ENCODE data around the gene TENT4A.
"Not testable (repeated sequence)": the region's sequence is repeated elsewhere in the genome, so short reads cannot be mapped to it uniquely, and the experiment has no call there.

TENT4A gene

DNA sequence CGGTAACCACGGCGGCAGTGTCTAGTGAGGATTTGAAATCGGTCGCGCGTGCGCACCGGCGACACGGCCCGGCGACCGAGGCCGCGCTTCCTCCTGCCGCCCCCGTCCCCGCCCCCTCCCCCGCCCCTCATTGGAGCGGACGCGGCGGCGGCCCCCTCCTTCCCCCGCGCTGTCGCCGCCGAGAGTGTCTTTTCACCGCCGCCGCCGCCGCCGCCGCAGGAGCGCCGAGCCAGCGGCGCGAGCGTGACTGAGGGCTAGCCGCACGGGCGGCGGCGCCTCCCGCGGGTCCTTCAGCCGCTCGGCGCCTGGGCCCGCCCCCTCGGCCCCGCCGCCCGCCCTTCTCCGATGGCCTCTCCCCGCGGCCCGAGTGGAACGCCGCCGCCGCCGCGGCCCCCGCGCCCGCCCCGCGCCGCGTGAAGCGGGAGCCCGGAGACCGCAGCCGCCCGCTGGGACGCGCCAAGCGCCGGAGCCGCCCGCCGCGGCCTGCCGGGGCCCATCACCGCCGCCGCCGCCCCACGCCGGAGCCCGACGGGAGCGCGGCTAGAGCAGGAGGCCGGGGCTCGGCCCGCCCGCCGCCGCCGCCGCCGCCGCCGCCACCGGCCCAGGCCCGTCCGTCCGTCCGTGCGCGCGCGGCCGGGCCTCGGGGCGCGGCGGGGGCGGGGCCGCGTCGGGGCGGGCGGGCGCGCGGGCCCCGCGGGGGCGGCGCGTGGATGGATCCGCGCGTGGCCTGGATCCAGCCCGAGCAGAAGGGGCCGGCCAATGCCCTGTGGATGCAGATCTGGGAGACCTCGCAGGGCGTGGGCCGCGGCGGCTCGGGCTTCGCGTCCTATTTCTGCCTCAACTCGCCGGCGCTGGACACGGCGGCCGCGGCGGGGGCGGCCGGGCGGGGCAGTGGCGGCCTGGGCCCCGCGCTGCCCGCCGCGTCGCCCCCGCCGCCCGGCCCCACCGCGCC is at the start of gene TENT4A:
TENT4A (plus strand) TSS at position 159 of the 952 bp plus-strand sequence; CDS start at position 711, 552 bp downstream.
- peak; percentile 25 to 29 for DNase-seq

DNA sequence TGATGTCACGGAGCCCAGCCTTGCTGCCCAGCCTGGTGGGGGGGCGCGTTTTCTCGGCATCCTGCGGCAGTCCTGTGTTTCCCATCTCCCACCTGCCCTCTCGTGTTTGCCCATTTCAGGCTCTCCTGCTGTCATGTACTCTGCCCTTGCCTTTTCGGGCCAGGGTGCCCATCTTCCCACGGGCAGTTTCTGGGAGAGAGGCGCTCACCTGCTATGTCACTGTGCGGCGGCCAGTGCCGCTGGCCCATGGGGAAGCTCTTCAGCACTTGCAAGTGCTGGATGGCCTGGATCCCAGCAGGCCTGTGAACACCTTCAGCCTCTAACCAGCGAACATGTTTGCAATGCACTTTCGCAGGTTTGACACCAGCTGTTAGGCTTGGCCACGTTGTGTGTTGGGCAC is 46.5 kb upstream of the TENT4A start:
- no peak for DNase-seq

DNA sequence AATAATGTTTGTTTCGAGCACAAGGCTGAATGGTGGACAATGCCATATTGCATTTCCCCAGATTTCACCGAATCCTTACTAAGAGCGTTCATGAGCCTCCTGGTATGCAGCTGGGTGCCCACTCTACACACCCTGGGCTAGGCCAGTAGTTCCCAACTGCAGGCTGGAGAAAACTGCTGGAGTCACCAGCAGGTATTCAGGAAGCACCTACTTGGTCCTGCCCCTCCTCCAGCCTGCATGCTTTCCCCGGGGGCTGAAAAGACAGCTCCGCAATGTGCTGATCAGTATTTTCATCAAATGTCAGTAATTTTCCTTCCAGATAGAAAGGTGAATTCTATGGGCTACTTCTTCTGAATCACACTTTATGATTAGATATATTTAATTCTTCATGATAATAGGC is 45.6 kb upstream of the TENT4A start:
- DNase-seq, result no peak

DNA sequence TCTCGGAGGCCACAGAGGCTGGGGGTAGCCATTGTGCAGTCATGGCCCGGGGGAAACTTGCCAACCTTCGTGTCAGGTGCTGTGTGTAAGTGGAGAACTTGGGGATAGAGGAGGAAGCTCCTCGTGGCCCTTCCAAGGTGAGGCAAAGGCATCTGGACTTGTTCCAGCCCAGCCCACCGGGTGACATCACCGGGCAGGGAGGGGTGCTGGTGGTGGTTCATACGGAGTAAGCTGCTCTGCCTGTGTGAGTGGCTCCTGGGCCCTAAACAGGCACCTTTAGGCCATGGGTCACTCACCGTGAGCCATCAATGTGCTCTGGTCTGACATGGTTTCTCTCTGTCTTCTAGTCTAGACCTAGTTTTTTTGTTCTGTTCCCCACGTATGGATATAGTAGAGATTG is 44.5 kb upstream of the TENT4A start:
- not testable (repeated sequence) for DNase-seq

DNA sequence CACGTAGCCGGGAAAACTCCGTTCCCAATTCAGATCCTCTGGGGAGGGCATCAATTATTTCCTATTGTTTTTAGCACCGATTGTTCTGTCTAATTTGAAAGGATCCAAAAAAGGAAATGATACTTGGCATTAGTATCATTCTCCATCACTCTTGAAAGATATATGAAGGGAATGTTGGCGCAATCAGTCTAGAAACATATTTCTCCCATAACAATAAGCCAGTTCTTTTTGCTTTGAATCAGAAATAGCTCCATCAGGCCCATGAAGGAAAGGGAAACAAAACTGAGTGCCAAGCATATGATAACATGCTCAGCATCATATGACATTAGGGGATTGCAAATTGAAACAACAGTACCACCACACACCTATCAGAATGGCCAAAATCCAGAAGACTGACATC is 40.2 kb upstream of the TENT4A start:
- no peak for DNase-seq

DNA sequence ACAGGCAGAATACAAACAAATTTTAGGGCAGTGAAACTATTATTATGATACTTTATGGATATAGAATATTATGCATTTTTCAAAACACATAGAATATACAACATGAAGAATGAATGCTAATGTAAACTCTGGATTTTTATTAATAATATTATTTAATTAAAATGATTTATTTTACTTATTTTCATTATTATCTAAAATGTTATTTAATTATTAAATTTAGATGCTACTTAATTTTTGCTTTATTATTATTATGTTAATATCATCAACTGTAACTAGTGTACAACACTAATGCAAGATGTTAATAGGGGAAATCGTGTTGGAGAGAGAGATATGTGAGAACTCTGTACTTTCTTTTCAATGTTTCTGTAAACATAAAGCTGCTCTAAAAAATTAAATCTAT is 39.3 kb upstream of the TENT4A start:
- no peak for DNase-seq

DNA sequence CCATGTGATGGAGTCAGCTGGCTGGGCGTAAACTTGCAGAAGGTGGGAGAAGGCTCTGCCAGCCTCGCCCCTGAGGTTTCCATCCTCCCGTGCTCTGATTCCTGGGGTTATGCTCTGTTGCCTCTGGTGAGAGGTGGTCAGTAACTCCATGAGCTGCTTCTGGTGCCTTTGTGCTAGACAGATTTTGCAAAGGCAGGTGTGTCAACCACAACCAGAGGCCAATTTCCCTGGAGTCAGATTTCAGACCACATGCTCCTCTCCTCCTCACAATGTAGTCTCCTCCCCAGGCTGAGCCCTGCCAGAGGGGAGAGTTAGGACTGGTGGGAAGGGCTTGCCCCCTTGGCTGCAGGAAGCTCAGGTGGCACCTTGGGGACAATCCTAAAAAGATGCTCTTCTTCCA is 38.8 kb upstream of the TENT4A start:
- DNase-seq, result no peak

DNA sequence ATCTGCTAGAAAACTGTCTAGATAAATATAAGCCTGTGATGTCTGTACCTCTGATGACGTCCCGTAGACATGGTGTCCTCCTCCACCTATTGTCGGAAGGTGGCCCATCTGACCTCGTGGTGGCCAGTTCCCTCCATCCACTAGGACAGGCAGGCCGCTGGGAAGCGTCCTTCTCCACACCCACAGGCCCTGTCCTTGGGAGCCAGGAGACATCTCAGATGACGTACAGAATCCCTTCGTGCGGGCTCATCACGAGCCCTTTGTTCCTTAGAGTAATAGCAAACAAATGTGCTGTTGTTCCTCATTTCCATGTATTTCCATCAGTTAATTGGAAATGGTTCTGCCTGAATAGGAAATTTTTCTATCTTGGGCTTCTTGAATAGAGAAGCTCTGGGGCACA is 38.3 kb upstream of the TENT4A start:
- no peak for DNase-seq

DNA sequence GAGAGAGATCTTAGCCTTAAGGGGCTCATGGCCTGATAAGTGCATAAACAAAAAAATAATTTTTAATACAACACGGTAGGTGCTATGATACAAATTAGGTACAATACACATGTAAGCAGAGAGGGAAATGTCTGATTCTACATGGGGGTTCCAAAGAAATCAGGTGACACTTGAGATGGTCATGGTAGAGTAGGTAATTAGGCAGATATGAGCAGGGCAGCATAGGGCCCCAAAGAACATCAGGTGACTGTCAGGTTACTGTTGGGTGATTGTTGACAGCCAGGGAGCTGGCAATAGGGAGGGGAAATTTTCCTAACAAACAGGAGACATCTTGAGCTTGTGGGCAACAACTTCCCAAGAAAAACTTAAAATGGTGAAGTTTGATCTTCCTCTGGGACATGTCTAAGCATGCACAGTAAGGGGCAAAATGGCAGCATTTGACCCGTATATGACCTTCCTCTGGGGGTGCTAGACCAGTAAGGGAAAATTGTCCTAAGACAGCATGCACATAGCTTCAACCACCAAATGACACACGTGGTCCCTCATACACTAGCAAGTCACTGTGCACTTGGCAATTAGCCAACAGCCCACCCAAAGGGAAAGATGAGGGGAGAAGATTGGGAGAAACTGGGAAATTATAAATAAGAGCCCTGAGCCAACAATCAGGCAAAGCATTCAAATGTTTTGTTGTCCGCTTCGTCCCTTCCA is 37.3 kb upstream of the TENT4A start:
- no peak for DNase-seq

DNA sequence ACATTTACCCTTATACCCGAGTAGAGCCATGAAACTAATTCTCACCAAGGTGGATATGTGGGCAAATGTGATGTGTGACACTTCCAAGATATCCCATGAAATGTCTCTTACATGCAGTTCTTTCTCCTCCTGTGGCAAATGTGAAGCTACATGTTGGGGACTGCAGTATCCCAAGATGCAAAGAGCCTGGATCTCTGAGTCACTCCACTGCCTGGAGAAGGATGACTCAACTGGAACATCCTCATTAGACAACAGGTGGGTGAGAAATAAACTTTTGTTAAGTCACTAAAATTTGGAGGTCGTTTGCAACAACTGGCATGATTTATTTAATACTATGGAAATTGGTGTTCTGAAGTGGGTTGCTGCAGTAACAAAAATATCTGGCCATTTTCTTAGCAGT is 36.5 kb upstream of the TENT4A start:
- no peak for DNase-seq

DNA sequence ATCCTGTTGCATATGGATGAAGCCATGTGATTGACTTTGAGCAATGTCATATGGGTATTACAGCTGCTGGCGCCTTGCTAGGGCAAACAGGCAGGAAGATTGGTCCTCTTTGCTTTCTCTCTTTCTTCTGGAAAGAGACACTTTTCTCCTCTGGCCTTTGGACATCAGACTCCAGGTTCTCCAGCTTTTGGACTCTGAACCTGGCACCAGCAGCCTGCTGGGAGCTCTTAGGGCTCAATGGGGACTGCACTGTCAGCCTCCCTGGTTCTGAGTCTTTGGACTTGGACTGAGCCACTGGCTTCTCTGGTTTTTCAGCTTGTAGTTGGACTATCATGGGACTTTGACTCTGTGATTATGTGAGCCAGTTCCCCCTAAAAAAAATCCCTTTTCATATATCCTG is 34.8 kb upstream of the TENT4A start:
- no peak for DNase-seq

DNA sequence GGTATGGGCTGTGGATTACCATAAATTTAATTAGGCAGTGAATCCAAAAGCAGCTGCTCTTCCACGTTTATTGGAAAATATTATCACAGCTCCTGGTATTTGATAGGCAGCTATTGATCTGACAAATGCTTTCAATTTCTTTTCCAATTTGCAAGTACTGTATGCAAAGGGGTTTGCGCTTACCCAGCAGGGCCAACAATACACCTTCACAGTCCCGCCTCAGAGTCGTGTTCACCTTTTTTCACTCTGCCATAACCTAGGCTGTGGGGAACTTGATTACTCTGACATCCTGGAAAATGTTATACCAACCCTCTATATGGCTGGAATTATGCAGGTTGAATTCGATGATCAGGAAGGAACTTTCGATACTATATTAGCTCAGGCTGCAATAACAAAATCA is 32.3 kb upstream of the TENT4A start:
- DNase-seq, result no peak

DNA sequence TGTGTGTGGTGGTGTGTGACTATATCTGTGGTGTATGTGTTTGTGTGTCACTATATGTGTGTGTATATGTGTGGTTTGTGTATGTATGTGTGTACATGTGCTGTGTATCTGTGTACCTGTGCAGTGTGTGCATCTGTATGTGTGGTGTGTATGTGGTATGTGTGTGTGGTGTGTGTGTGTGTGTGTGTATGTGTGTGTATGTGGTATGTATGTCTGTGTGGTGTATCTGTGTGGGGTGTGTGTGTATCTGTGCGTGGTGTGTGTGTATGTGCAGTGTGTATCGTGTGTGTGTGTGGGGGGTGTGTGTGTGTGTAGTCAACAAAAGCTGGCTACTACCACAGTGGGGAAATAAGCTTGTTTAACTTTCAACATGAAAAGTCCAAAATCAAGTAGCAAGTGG is 31.6 kb upstream of the TENT4A start:
- DNase-seq, result no peak

DNA sequence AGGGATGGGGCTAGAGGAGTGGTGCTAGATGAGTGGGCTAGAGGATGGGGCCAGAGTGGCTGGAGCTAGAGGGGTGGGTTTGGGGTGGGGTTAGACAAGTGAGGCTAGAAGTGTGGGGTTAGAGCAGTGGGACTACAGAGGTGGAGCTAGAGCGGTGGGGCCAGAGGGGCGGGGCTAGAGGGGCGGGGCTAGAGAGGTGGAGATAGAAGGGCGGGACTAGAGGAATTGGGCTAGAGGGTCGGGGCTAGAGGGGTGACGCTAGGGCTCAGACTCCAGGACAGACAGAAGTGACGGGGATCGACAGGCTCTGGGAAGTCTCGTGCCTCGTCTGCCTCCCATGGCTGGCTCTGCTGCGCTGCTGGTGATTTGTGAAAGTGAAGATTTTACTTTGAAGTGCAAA is 31.0 kb upstream of the TENT4A start:
- no peak for DNase-seq

DNA sequence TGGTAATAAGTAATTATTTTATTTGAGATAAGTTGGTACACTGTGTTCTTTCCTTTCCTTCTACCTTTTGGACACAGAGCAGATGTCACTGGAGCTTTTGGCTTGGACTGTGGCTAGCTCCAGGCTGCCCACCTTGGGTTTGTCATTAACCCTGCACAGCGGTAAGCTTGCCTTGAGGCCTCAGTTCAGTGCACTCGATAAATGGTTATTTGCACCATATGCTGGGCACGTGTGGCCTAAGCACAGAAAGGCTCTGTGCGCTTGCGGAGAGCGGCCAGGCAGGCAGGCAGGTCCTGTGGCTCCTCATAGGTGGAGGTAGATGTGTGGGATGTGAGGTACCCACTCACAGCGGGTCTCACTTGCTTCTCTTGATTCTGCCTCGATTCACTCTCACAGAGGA is 30.0 kb upstream of the TENT4A start:
- DNase-seq, result no peak

DNA sequence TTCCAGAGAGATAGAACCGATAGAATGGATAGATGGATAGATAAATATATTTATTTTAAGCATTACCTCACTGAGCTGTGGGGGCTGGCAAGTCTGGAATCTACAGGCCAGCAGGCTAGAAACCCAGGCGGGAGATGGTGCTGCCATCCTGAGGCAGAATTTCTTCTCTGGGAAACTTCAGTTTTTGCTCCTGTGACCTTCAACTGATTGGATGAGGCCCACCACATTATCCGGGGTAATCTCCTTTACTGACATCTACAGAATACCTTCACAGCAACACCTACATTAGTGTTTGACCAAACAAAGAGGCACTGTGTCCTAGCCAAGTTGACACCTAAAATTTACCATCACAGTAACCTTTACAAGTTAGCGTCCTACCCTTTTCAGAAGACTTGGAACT is 29.2 kb upstream of the TENT4A start:
- DNase-seq, result no peak

DNA sequence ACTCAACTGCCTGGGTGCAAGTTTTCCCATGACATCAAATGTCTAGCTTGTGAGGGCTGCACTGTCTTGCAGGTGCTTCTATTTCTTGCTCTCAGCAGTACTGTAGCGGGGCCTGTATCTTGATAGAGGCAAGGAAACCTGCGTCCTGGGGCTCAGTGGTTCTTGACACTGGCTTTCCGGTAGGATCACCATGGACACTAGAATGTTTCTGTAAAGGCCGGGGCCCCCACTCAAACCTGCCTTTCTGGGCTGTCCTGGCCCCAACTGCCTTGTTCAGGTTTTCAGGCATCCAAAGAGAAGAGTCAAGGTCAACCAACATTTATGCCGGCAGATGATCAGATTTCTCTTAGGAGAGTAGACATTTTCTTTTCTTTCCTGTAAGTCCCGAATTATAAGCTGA is 26.7 kb upstream of the TENT4A start:
- no peak for DNase-seq

DNA sequence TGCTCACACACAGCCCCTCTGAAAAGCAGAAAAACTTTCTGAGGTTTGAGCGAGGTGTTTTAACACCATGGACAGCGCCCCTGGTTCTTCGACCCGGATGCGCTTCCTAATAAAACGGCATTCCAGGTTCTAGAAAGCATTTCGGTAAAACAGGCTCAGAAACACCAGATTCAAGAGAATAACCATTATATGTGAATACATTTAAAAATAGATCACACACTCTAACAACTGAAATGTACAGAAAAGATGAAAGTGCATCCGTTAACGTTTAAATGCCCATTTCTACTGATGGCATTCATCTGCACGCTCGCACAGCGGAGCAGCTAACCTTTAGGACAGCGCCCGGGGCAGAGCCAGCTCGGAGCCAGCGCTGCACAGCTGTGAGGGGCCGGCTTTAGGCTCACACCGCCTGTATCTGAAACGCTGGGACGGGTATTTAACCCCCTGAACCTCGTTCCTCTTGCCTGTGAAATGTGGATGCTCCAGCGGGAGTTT is 26.3 kb upstream of the TENT4A start:
- DNase-seq, result no peak

DNA sequence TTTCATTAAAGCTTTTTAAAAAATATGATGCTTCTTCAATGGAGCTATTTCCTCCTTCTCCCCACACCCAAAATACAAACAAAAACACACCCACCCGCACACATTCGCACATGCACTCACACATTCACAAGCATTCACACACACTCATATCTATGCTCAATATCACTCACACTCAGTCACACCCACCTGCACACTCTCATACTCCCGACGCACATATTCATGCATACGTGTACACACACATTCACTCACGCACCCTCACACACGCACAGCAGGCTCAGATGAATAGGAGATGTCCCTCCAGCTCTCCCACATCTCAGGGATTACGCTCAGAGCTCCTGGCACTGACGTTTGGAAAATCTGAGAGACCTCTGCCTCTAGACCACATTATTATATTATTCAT is 25.7 kb upstream of the TENT4A start:
- no peak for DNase-seq

DNA sequence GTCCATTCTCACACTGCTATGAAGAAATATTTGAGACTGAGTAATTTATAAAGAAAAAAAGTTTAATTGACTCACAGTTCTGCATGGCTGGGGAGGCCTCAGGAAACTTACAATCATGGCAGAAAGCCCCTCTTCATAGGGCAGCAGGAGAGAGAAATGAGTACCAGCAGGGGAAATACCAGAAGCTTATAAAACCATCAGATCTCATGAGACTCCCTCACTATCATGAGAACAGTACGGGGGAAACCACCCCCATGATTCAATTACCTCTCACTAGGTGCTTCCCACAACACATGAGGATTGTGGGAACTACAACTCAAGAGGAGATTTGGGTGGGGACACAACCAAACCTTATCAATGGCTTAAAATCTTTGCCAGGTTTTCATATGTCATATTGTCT is 20.3 kb upstream of the TENT4A start:
- DNase-seq, result no peak

DNA sequence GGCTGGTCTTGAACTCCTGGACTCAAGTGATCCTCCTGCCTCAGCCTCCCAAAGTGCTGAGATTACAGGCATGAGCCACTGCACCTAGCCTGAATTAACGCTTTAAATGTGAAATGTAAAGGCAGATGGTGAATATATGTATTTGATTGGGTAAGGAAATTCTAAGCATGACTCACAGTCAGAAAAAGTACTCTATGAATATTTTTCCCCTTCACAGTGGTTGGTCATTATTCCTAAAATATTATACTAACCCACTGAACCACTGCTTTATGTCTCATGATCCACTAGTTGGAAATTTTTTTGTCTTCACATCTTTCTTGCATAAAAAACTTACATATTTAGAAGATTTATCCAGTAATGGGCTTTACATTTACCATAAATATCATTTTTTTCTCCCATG is 14.5 kb upstream of the TENT4A start:
- DNase-seq, result no peak

DNA sequence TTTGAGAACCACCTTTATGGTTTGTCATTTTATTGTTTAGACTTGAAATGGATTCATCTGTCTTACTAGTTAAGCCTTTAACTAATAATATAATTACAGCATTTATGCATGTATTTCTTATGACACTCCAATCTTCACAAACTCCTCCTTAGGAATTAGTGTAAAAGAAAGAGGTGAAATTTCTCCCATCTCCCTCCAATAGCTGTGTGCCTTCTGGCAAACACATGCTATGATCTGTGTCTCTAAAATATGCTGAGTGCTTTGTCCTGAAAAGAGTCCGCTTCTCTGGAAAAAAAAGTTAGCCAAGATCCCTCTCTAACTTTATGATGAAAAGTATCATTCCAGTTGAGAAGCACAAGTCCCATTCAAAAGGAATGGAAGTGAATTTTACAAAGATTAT is 13.9 kb upstream of the TENT4A start:
- no peak for DNase-seq

DNA sequence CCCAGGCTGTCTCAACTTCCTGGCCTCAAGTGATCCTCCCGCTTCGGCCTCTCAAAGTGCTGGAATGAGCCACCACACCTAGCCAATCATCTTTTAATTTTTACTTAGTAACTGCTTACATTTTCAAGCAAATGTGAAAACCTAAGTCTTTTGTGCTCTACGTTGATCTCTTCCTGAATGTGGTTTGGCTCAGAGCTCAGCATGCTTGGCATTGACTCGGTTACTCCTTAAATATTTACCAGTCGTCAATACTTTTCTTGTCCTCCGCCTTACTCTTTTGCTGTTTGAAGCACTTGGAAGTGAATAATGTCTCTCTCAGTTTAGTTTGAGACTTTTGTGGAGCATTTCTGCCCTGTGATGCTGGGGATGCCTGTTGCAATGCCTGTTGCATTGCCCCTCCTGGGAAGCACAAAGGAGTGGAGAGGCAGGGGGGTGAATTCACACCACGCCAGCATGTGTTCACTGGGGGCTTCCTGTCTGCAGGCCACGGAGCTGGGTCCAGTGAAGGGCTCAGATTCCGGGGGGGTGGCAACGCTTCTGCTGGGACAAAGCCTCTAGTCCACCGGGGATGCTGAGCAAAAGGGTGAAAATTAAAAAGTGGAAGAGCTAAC is 13.1 kb upstream of the TENT4A start:
- DNase-seq, result no peak

Measured in stimulated activated CD4-positive, alpha-beta T cell treated with anti-CD3 and anti-CD28 coated beads, Interleukin-2, amount 100 ng/mL, for 24 hours (primary cell).